BLaER1 (cell line): ENCODE measurements around the gene MAD1L1.
"Not testable (repeated sequence)": the region's sequence is repeated elsewhere in the genome, so short reads cannot be mapped to it uniquely, and the experiment has no call there.

ENCODE experiments used
- H3K27ac ChIP-seq: shearing (Covaris generic); formaldehyde crosslinking; 2 replicates; pipeline ENCODE4 v1.8.1; 2022
- H3K27me3 ChIP-seq: shearing (Covaris generic); formaldehyde crosslinking; 2 replicates; pipeline ENCODE4 v1.8.1; 2022
- H3K36me3 ChIP-seq: shearing (Covaris generic); formaldehyde crosslinking; 2 replicates; pipeline ENCODE4 v1.8.1; 2022
- H3K4me1 ChIP-seq: shearing (Covaris generic); formaldehyde crosslinking; 2 replicates; pipeline ENCODE4 v1.8.1; 2022
- H3K4me2 ChIP-seq: shearing (Covaris generic); formaldehyde crosslinking; 2 replicates; pipeline ENCODE4 v1.8.1; 2022
- H3K4me3 ChIP-seq: shearing (Covaris generic); formaldehyde crosslinking; 2 replicates; pipeline ENCODE4 v1.8.1; 2022
- H3K9ac ChIP-seq: shearing (Covaris generic); formaldehyde crosslinking; 2 replicates; pipeline ENCODE4 v1.8.1; 2022
- H3K9me3 ChIP-seq: shearing (Covaris generic); formaldehyde crosslinking; 2 replicates; pipeline ENCODE4 v1.8.1; 2022
- H4K20me1 ChIP-seq: shearing (Covaris generic); formaldehyde crosslinking; 2 replicates; pipeline ENCODE4 v1.8.1; 2022
- Cebpa-rat ChIP-seq: shearing (Covaris generic); IDR thresholded peaks from 2 replicates; pipeline ENCODE4 v1.8.1; 2022

The MAD1L1 gene

GRCh38 chr7:1977876-1978441 lies 254.8 kb downstream of the MAD1L1 start:
- no peaks in the 10 kb centered on the region for H3K27me3 ChIP-seq
- no peak overlapping the region for H3K9ac ChIP-seq
- peaks cover 62% of the 10 kb centered on the region for H3K36me3 ChIP-seq
- no peak overlapping the region for H3K4me2 ChIP-seq
- H3K4me1 ChIP-seq: peaks cover 72% of the 10 kb centered on the region
- H4K20me1 ChIP-seq: peaks cover 56% of the 10 kb centered on the region
- TF ChIP-seq Cebpa-rat: no peak
- H3K27ac ChIP-seq: no peak overlapping the region
- H3K9me3 ChIP-seq: peaks cover 19% of the 10 kb centered on the region; the same call in 1 of the 2 replicates
- no peak overlapping the region for H3K4me3 ChIP-seq

- H3K9ac ChIP-seq: no peak overlapping the region
- H3K27me3 ChIP-seq: no peaks in the 10 kb centered on the region
- H4K20me1 ChIP-seq: peaks cover 56% of the 10 kb centered on the region
- peaks cover 65% of the 10 kb centered on the region for H3K36me3 ChIP-seq
- peaks cover 72% of the 10 kb centered on the region for H3K4me1 ChIP-seq
- peaks cover 19% of the 10 kb centered on the region; the same call in 1 of the 2 replicates for H3K9me3 ChIP-seq
- H3K4me2 ChIP-seq: no peak overlapping the region
- no peak overlapping the region for H3K27ac ChIP-seq
- H3K4me3 ChIP-seq: no peak overlapping the region
- no peak for TF ChIP-seq Cebpa-rat
These were observed 255.5 kb downstream of the MAD1L1 start for GRCh38 chr7:1977059-1977875.

DNA sequence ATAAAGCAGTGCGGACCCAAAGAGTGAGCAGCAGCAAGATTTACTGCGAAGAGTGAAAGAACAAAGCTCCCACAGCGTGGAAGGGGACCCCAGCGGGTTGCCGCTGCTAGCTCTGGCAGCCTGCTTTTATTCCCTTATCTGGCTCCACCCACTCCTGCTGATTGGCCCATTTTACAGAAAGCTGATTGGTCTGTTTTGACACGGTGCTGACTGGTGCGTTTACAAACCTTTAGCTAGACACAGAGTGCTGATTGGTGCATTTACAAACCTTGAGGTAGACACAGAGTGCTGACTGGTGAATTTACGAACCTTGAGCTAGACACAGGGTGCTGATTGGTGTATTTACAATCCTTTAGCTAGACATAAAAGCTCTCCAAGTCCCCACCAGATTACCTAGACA lies 256.2 kb downstream of the MAD1L1 start:
- H3K4me3 ChIP-seq, H3K27ac ChIP-seq: not testable (repeated sequence)
- H3K36me3 ChIP-seq: peaks cover 73% of the 10 kb centered on the region

GRCh38 chr7:1975581-1975980 lies 257.2 kb downstream of the MAD1L1 start:
- no peak overlapping the region for H3K27ac ChIP-seq
- H3K27me3 ChIP-seq: no peaks in the 10 kb centered on the region
- no peak overlapping the region for H3K4me3 ChIP-seq
- peaks cover 55% of the 10 kb centered on the region for H3K4me1 ChIP-seq
- peaks cover 80% of the 10 kb centered on the region for H3K36me3 ChIP-seq
- H3K4me2 ChIP-seq: peak overlapping the region; percentile 55
- H3K9ac ChIP-seq: no peak overlapping the region
- peaks cover 61% of the 10 kb centered on the region for H4K20me1 ChIP-seq
- TF ChIP-seq Cebpa-rat: no peak
- H3K9me3 ChIP-seq: peaks cover 19% of the 10 kb centered on the region; the same call in 1 of the 2 replicates

More for the DNA sequence above, 256.2 kb downstream of the MAD1L1 start:
- H3K9me3 ChIP-seq: peaks cover 19% of the 10 kb centered on the region; the same call in 1 of the 2 replicates
- H3K4me1 ChIP-seq: peaks cover 64% of the 10 kb centered on the region
- H3K4me2 ChIP-seq, H3K27me3 ChIP-seq, H3K9ac ChIP-seq: not testable (repeated sequence)
- H4K20me1 ChIP-seq: peaks cover 60% of the 10 kb centered on the region

- Histone ChIP-seq H4K20me1 (peaks cover 61% of the 10 kb centered on the region), H3K27me3 (no peaks in the 10 kb centered on the region), H3K9me3 (peaks cover 19% of the 10 kb centered on the region; the same call in 1 of the 2 replicates), H3K27ac (peak overlapping the region; percentile 40), H3K4me3 (no peak overlapping the region), H3K4me2 (peak overlapping the region; percentile 55), H3K4me1 (peaks cover 53% of the 10 kb centered on the region), H3K36me3 (peaks cover 84% of the 10 kb centered on the region), H3K9ac (0 out of 2 replicates have a peak overlapping the region, but pooled peaks have one; percentile 32)
- no peak for TF ChIP-seq Cebpa-rat
These were observed 257.6 kb downstream of the MAD1L1 start for GRCh38 chr7:1975179-1975578.

DNA sequence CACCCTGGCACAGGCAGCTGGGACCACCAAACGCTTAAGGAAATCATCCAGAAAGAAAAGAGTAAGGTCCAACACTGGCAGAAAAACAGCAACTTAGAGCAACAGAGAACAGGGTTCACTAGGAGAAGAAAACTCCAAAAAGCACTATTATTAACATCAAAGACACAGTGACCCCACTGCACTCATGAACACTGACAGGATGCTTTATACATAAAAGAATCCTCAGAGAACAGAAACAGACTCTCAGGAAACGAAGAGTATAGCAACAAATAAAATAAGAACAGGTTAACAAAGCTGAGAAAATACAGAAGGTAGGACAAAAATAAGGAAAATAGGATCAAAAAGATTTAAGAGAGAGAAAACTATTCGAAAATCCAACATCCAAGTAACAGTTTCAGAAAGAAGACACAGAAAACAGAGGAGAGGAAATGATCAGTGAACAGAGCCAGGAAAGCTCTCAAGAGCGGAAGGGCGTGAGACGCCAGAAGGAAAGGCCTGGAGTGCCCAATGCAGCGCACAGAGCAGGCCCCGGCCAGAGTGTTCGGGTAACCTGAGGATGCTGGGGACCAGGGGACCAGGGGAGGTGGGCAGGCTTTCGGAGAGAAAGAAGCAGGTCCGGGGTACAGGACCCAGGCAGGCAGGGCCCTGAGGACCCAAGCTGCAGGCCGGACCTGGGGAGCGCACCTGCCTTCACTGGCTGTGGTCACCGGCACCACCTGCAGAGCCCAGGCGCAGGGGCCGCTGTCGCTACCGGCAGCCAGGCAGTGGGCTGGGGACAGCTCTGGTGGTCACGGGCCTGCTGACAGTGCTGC lies 258.2 kb downstream of the MAD1L1 start:
- Histone ChIP-seq H3K4me3 (no peak overlapping the region), H3K4me2 (peak overlapping the region; percentile 55), H3K4me1 (peaks cover 53% of the 10 kb centered on the region), H3K27ac (peak overlapping the region; percentile 40), H3K9me3 (peaks cover 19% of the 10 kb centered on the region; the same call in 1 of the 2 replicates), H3K27me3 (no peaks in the 10 kb centered on the region), H3K9ac (peak overlapping the region; percentile 32; the same call in 1 of the 2 replicates), H3K36me3 (peaks cover 82% of the 10 kb centered on the region), H4K20me1 (peaks cover 61% of the 10 kb centered on the region)
- TF ChIP-seq Cebpa-rat: no peak

GRCh38 chr7:1973321-1974251 lies 259.2 kb downstream of the MAD1L1 start:
- H3K27ac ChIP-seq: 0 out of 2 replicates have a peak overlapping the region, but pooled peaks have one; percentile 18
- peaks cover 49% of the 10 kb centered on the region for H3K4me1 ChIP-seq
- peak overlapping the region; percentile 10; the same call in 1 of the 2 replicates for H3K9ac ChIP-seq
- peak overlapping the region; percentile 55 for H3K4me2 ChIP-seq
- peaks cover 78% of the 10 kb centered on the region for H3K36me3 ChIP-seq
- peaks cover 66% of the 10 kb centered on the region for H4K20me1 ChIP-seq
- no peak for TF ChIP-seq Cebpa-rat
- H3K9me3 ChIP-seq: peaks cover 19% of the 10 kb centered on the region; the same call in 1 of the 2 replicates
- H3K4me3 ChIP-seq: no peak overlapping the region
- no peaks in the 10 kb centered on the region for H3K27me3 ChIP-seq

DNA sequence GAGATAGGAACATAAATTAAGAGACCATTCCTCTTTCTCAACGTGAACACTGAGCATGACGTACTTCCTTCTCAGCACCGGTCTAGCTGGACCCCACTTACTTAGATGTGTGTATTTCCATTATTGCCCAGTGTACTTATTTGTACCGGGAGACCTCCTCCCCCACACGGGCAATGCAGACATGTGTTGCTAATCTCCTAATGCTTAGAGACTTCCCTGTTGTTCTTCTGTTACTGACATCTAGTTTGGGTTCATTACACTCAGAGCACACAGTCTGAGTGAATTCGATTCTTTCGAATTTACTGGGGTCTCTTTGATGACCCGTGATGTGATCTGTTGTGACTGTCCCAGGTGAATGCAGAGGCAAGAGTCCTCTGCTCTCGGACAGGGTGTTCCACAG lies 260.0 kb downstream of the MAD1L1 start:
- Histone ChIP-seq H4K20me1 (peaks cover 74% of the 10 kb centered on the region), H3K9ac (no peak overlapping the region), H3K36me3 (peaks cover 78% of the 10 kb centered on the region), H3K4me3 (no peak overlapping the region), H3K4me2 (no peak overlapping the region), H3K9me3 (peaks cover 12% of the 10 kb centered on the region; the same call in 1 of the 2 replicates), H3K27ac (no peak overlapping the region), H3K4me1 (peaks cover 55% of the 10 kb centered on the region), H3K27me3 (no peaks in the 10 kb centered on the region)
- no peak for TF ChIP-seq Cebpa-rat
